Left ventricle myocardium inferior (tissue), 1 donor: ENCODE results near the gene RCVRN. TPM values are rescaled to one million over a fixed set of nuclear protein-coding genes. Genes with fewer than 3 reads are reported as not detected.
A peak's percentile ranks its signal among the peaks of the same experiment; 100 is the strongest.
"Not testable (repeated sequence)": the region's sequence is repeated elsewhere in the genome, so short reads cannot be mapped to it uniquely, and the experiment has no call there.

Source experiments
- DNase-seq: peaks from one replicate; pipeline ENCODE4 v3.0.0-alpha.2; 2020
- H3K27ac ChIP-seq: fragments of 200-600 bp; replicated peaks from 2 replicates; pipeline ENCODE4 v1.8.0; 2021
- H3K27me3 ChIP-seq: fragments of 200-600 bp; 2 replicates; pipeline ENCODE4 v1.8.0; 2021; ENCODE audit warnings: low read depth
- H3K36me3 ChIP-seq: fragments of 200-600 bp; 2 replicates; pipeline ENCODE4 v1.8.0; 2021
- H3K4me1 ChIP-seq: fragments of 200-600 bp; 2 replicates; pipeline ENCODE4 v1.8.0; 2021
- H3K4me3 ChIP-seq: fragments of 200-600 bp; 2 replicates; pipeline ENCODE4 v1.8.0; 2021; ENCODE audit warnings: mild to moderate bottlenecking, moderate library complexity
- H3K9me3 ChIP-seq: fragments of 200-600 bp; replicated peaks from 2 replicates; pipeline ENCODE4 v1.8.0; 2021
- intact Hi-C: fragments of 100-400 bp; cut with micrococcal nuclease; formaldehyde crosslinking; loops from one replicate; pipeline ENCODE4 v1.11.0; 2022
- total RNA-seq: library from RNA; stranded (reverse); fragmentation: NEBNext Ultra II Directional; extraction: Animal tissue kit (Norgen Biotek cat#: 25700); gene quantifications from one replicate; pipeline ENCODE4 v1.2.1, GENCODE V29; 2021
- TF ChIP-seq, protein P1 (sequence below): fragments of 200-600 bp; IDR thresholded peaks from 2 replicates; pipeline ENCODE4 v1.8.0; 2021; ENCODE audit warnings: antibody characterized with exemption, mild to moderate bottlenecking, borderline replicate concordance
- donor health status: DM: no; HTN: yes; CAD: no; lungs with severe emphysema.

Gene RCVRN
- total RNA-seq, 1 donor from 2014 or later: 0.47 TPM

DNA sequence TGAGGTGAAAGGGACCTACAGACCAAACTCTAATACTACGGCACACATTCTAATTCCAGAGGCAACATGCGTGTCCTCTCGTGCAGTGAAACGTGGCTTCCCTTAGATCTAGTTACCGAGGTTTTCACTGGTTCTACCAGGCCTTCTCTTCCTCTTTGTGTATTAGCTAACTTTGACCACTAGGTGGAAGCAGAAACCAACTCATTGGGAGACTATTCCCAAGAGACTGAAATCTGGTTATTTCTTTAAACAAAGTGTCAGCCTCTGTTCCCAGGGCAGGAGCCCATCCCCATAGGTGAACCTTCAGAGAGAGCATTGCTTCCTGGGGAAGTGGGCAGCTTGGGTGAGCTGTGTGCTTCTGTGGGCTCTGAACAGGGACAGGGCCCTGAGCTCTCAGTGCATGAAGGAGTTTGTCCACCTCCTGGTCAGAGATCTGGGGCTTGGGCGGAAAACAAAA, 19.7 kb upstream of the RCVRN start:
- H3K4me3 ChIP-seq: no peak overlapping the region

GRCh38 chr17:9922012-9922848, 17.2 kb upstream of the RCVRN start:
- TF ChIP-seq, protein P1, sequence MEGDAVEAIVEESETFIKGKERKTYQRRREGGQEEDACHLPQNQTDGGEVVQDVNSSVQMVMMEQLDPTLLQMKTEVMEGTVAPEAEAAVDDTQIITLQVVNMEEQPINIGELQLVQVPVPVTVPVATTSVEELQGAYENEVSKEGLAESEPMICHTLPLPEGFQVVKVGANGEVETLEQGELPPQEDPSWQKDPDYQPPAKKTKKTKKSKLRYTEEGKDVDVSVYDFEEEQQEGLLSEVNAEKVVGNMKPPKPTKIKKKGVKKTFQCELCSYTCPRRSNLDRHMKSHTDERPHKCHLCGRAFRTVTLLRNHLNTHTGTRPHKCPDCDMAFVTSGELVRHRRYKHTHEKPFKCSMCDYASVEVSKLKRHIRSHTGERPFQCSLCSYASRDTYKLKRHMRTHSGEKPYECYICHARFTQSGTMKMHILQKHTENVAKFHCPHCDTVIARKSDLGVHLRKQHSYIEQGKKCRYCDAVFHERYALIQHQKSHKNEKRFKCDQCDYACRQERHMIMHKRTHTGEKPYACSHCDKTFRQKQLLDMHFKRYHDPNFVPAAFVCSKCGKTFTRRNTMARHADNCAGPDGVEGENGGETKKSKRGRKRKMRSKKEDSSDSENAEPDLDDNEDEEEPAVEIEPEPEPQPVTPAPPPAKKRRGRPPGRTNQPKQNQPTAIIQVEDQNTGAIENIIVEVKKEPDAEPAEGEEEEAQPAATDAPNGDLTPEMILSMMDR: no peak
- Histone ChIP-seq H3K9me3 (no peaks in the 10 kb centered on the region), H3K4me1 (no peaks in the 10 kb centered on the region), H3K27me3 (no peaks in the 10 kb centered on the region), H3K4me3 (no peak overlapping the region), H3K27ac (no peak overlapping the region), H3K36me3 (peaks cover 32% of the 10 kb centered on the region)
- intact Hi-C loops: no loop called here
- no peak for DNase-seq

More for the DNA sequence above, 19.7 kb upstream of the RCVRN start:
- Histone ChIP-seq H3K4me1 (no peaks in the 10 kb centered on the region), H3K27me3 (no peaks in the 10 kb centered on the region), H3K9me3 (no peaks in the 10 kb centered on the region), H3K36me3 (peaks cover 8% of the 10 kb centered on the region), H3K27ac (peak overlapping the region; percentile 16)
- TF ChIP-seq, protein P1: peak; percentile 87
- DNase-seq: peak; percentile 14
- intact Hi-C loops: no loop called here

DNA sequence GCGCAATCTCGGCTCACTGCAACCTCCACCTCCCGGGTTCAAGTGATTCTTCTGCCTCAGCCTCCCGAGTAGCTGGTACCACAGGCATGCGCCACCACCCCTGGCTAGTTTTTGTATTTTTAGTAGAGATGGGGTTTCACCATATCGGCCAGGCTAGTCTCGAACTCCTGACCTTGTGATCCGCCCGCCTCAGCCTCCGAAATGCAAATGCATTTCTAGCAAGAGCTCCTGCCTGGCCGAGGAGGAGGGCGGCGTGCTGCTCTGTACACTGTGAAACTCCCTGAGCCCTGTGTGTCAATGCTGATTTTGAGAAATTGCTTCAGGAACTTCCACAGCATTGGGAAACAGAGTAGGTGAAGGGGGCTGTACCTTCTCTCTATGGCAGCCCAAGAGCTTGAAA, 16.1 kb upstream of the RCVRN start:
- intact Hi-C loops, H3K4me3 ChIP-seq, H3K9me3 ChIP-seq, H3K4me1 ChIP-seq, H3K27me3 ChIP-seq, H3K27ac ChIP-seq, DNase-seq: not testable (repeated sequence)
- peaks cover 42% of the 10 kb centered on the region for H3K36me3 ChIP-seq

GRCh38 chr17:9918804-9919352, 13.8 kb upstream of the RCVRN start:
- H3K27me3 ChIP-seq: no peaks in the 10 kb centered on the region
- H3K27ac ChIP-seq: no peak overlapping the region
- no peak overlapping the region for H3K4me3 ChIP-seq
- intact Hi-C loops: no loop called here
- DNase-seq: peak; percentile 7
- peaks cover 60% of the 10 kb centered on the region for H3K36me3 ChIP-seq
- H3K4me1 ChIP-seq: no peaks in the 10 kb centered on the region
- TF ChIP-seq, protein P1: no peak
- no peaks in the 10 kb centered on the region for H3K9me3 ChIP-seq

DNA sequence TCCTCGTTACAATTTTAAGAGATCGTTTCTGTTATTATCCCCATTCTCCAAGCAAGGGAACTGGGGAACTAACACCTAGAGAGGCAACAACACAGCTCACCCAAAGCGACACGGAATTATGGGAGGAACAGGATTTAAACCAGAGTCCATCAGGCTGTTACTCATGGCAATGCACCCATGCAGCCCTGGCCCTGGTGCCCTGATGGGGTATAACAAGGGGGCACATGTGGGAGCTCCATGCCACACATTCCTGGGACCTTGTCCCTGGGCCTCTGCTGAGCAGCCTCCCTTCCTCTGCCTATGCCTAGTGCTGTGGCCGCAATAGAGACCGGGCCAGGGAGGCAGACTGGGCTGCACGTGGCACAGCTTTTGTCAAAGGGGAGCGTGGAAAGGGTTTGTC, 13.3 kb upstream of the RCVRN start:
- TF ChIP-seq, protein P1: no peak
- peaks cover 60% of the 10 kb centered on the region for H3K36me3 ChIP-seq

GRCh38 chr17:9917801-9918200, 12.7 kb upstream of the RCVRN start:
- peaks cover 60% of the 10 kb centered on the region for H3K36me3 ChIP-seq
- DNase-seq: peak; percentile 12
- no peaks in the 10 kb centered on the region for H3K27me3 ChIP-seq
- no peaks in the 10 kb centered on the region for H3K9me3 ChIP-seq
- intact Hi-C loops: no loop called here
- H3K27ac ChIP-seq: no peak overlapping the region
- no peaks in the 10 kb centered on the region for H3K4me1 ChIP-seq
- TF ChIP-seq, protein P1: no peak
- H3K4me3 ChIP-seq: no peak overlapping the region

More for the DNA sequence above, 13.3 kb upstream of the RCVRN start:
- no peaks in the 10 kb centered on the region for H3K4me1 ChIP-seq
- no peak overlapping the region for H3K27ac ChIP-seq
- DNase-seq: peak; percentile 8
- intact Hi-C loops: no loop called here
- no peaks in the 10 kb centered on the region for H3K9me3 ChIP-seq
- no peak overlapping the region for H3K4me3 ChIP-seq
- no peaks in the 10 kb centered on the region for H3K27me3 ChIP-seq
